NCI-H2171 (cell line): ENCODE data around the gene MRPS14.
"Not testable (repeated sequence)": the region's sequence is repeated elsewhere in the genome, so short reads cannot be mapped to it uniquely, and the experiment has no call there.

Experiments
- DNase-seq: peaks from one replicate; lab custom pipeline; 2025; lab: John Stamatoyannopoulos, UW

Gene MRPS14

DNA sequence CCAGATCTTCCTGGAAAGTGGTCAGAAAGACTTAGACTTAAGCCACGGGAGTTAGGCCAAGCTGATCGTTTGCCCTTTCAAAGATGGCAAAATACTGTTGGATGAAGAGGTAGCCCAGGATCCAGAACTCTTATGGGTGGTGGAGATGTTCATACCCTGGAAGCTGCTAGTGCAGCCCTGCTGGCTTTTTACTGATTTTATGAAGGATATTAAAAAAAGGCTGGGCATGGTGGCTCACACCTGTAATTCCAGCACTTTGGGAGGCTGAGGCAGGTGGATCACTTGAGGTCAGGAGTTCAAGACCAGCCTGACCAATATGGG lies 657 bp upstream of the MRPS14 start:
- not testable (repeated sequence) for DNase-seq

DNA sequence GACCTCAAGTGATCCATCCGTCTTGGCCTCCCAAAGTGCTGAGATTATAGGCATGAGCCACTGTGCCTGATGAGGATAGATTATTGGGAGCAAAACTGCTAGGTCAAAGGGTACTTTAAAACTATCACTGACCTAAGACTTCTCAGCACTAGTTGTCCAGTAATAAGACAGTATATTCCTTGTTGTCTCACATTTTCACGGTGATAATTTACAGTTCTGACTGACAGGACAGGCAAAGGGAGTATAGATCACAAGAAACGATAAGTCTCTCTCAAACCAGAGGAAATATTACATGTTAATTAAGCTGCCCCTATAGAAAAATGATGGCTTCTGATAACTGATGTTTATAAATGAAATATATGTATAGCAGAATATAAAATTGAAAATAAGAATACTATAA lies 3.7 kb downstream of the MRPS14 start:
- DNase-seq = no peak

DNA sequence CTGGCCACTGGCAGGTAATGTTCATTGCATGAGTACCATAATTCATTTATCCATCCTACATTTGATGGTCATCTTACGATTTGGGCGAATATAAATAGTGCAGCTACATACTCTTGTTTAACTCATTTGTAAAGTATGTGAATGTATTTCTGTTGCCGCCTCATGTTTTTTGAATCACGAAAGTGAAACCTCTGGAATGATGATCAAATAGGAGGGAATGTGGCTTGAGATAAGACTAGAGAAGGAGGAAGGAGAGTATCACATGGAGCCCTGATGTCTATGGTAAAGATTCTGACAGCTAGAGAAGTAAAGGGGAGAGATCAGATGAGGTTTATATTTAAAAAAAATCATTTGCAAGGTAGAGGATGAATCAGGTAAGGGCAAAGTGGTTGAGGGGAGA lies 8.0 kb downstream of the MRPS14 start:
- DNase-seq = no peak

DNA sequence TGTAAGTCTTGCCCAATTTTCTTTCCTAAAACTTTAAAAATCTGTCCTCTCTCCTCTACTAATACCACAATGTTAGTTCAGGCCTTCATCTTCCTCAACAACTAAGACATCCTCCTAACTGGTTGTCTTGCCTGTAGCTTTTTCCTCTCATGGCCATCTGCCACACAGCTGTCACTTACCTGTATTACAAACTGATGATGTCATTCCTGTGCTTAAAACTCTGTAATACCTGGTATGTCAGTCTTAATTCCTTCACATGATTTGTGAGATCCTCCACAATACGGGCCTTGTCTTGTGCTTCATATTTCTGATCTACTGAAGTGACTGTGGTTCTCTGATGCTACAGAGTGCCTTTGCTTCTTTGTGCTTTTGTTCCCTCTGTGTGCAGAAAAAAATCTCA lies 9.8 kb downstream of the MRPS14 start:
- no peak for DNase-seq

DNA sequence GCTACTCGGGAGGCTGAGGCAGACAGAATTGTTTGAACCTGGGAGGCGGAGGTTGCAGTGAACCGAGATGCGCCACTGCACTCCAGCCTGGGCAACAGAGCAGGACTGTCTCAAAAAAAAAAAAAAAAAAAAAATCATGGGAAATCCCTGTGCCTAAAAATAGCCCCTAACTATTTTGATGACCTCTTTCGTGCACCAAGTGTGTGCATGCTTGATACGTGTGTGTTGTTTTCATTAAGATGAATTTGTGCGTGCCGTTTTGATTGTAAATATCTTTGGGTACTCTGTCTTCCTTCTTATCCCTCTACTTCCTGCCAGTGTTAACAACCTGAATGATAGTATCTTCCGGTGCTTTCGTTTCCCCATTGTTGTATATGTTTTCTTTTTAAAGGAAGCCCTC lies 13.7 kb downstream of the MRPS14 start:
- DNase-seq = no peak

DNA sequence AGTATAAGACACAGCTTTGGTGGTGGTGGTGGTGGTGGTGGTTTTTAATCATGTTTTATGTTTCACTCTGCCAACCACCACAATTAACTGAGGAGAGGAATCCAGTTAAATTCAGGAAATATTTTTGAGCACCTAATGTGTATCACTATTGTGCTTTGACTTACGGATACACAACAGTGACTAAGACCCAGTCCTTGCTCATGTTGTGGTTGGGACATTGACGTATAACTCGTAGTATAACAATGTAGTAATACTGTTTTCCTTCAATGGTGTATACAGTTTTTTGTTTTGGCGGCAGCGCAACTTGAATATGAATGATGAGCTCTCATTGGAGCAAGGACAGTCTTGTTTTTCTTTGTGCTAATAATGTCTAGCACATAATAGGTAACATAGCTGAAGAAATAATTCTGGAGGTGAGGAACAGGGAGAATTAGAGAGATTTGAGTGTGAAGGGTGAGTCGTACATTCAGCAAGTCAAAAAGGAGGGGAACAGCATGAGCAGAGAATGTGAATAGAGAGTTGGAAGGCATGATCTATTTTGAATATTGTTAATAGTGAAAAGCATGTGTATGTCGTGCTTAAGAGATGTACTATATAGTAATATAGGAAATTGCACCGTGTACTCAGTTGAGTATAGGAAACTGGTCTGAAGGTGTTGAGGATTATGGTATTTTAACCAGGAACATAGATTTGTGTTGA lies 18.0 kb downstream of the MRPS14 start:
- no peak for DNase-seq

DNA sequence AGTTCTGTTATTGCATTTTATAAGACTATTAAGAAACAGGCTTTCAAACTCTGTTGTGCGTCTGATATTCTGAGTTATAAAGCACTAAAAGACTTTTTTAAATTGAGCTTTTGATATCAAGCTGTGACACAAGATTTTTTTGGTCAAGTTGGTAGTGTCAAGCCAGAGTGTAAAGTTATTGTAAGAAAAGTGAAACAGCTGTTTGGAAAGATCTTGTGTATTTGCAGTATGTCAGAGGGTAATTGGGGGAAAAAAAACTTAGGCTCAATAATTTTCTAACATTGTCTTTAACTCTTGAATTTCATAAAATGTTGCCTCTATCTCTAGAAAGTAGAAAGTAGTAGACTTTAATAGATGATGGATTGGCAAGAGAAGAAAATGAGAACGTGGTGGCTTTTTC lies 19.7 kb downstream of the MRPS14 start:
- DNase-seq = no peak

DNA sequence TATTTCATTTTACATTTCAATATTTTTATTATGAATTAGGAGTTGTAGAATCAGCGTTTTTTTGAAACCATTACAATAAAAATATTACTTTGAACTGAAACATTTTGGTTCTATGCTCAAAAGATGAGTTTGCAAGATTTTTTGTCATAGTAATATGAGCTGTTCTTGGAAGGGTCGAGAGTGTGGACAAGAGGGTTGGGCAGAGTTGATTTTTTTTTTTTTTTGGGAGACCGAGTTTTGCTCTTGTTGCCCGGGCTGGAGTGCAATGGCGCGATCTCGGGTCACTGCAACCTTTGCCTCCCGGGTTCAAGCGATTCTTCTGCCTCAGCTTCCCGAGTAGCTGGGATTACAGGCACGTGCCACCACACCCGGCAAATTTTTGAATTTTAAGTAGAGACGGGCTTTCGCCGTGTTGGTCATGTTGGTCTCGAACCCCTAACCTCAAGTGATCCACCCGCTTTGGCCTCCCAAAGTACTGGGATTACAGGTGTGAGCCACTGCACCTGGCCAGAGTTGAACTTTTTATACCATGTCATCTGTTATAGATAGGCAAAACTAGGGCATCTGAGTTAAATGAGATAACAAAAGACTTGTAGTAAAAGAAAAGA lies 20.2 kb downstream of the MRPS14 start:
- DNase-seq = no peak

DNA sequence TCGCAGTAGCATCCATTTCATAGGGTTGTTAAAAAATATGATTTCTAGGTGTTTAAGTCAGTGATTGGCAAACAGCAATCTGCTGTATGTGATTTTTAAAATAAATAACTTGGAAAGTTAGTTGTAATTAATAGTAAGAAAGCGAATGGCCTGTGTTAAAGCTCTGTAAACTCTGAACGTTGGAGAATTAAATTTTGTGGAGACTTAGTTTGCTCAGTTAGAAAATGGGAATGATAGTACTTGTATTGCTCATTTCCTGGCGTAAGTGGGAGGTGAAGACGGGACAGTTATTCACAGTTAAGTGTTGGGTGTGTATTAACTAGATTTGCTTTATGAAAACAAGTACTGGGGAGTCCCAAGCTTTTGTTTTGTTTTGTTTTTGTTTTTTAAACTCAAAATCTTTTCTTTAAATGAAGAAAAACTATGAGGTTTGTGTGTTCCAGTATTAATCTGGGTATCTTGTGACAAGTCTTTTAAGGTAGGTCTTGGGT lies 22.5 kb downstream of the MRPS14 start:
- no peak for DNase-seq

DNA sequence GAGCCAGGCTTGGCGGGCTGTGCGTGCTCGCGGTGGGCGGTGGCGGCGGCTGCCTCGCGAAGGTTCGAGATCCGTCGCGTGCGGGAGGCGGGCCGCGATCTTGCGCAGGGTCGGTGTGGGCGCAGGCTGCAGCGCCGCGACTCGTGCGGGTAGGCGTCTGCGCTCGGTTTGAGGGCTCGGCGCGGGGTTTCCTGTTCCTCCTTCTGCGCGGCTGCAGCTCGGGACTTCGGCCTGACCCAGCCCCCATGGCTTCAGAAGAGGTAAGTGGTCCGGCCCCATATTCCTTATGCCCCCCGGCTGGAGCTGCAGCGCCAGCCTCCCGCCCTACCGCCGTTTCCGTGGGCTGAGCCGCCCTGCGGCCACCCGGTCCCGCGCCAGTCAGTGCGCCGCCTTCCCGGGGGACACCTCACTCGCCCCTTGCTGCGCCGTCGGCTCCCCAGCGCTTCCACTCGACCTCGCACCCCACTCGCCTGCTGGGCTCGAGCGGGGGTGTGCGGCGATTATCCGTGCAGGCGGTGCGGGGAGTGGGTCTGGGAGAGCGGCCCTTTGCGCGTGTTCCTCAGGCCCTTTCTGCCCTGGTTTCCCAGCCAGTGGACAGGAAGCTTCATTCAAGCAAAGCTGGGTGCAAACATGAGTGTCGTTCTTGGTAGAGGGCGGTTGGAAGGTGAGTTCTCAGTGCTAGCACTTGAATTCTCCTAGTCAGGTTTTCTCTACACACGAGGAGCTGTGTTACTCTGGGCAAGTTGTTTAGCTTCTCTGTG lies 23.1 kb downstream of the MRPS14 start, which contains the start of gene CACYBP:
Gene CACYBP, plus strand, starts transcription at position 12 of the 761 bp plus-strand sequence. Its CDS starts 234 bp downstream, at position 246.
- peak; percentile 32 for DNase-seq

DNA sequence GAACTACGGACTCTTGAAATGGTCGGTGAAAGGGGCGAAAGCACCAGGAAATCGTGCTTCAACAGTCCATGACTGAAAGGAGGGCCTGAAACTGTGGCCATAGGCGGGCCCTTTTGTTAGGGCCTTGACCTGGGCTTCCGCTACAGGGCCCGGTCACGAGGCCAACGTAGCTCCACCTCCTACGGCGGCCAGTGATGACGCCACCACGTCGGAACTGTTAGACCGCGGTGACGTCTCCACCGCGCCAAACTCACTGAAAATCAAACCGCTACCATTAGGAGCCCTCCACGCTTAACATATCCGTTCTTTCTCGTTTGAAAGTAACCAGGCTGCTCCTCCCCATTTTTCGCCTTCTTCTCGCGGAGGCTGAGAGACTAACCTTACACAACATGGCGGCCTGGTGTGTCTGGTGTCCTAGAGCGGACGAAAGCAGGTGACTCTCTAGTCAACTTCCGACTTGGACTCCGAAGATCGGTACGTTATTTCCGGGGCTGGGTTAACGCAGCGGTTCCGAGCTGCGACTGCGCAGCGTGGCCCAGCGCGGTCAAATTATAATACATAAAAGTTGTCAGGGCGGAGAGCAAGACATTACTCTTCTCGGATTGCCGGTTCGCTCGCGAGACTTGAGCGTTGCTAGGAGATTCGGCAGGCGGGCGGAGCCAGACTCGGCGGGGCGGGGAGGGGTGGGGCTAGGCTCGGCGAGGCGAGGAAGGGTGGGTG lies 23.8 kb downstream of the MRPS14 start:
- DNase-seq = peak; percentile 96

DNA sequence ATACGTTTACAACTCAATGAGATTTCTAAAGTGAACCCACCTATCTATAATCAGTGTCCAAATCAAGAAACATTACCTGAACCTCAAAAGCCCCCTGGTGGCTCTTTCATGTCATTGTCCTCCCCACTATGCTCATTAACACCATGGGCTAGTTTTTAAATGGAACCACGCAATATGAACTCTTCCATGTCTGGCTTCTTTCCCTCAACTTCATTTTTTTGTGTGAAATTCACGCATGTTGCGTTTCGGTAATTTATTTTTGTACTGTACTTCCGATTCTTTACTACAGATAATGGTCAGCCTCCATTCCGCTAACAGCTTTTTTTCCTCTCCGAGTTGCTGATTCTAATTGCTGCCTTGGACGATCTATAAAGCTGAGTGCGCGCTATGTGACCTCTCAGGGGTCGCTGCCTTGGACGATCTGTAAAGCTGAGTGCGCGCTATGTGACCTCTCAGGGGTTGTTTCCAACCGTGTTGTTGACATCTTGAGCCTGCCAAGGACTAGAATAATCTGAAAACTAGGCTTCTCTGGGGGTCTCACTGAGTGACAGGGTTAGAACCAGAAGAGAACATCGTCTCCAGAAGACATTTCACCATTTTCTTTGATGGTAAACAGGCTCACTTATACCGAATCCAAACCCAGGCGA lies 24.5 kb downstream of the MRPS14 start:
- DNase-seq = peak; percentile 55

DNA sequence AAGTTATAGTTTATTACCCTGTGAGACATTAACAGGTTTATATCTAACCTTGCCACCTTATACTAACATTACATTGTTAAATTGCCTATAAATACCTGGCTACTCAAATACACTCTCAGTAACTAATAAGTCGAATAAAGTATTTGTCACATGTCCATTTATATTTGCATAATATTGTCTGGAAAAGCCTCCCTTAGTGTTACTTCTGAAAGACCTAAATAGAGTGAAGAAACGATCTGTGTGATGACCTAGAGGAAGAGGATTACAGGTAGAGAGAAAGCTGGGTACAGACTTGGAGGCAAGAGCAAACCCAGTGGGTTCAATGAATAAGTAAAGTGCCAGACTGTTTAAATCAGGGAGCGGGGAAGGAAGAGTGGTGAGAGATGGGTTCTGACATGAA lies 26.2 kb downstream of the MRPS14 start:
- DNase-seq = no peak

DNA sequence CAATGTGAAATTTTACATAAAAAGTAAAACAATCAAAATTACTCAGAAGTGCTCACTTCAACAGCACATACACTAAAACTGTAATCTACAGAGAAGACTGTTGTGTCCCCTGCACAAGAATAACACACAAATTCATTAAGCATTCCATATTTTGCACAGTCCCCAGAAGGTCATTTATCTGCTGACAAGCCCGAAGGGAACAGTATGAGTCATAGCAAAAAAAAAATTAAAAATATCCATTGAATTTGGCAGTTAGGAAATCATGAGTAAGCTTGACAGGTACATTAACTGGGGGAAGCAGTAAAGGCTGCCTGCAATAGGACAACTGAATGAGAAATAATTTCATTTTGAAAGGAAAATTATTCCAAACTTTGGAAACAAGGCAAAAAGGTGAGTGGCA lies 26.7 kb downstream of the MRPS14 start:
- no peak for DNase-seq

DNA sequence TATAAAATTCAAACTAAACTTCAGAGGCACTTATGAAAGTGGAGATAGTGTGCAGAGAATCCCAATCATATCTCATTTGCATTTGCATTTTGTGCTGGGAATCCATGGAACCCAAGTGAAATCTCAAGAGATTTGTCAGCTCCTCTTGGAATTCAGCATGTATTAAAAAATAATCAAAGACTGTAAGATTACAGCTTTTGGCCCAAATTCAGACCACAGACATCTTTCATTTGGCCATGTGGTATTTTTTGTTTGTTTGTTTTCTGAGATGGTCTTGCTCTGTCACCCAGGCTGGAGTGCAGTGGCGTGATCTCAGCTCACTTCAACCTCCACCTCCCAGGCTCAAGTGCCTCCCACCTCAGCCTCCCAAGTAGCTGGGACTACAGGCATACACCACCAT lies 27.3 kb downstream of the MRPS14 start:
- DNase-seq = no peak

DNA sequence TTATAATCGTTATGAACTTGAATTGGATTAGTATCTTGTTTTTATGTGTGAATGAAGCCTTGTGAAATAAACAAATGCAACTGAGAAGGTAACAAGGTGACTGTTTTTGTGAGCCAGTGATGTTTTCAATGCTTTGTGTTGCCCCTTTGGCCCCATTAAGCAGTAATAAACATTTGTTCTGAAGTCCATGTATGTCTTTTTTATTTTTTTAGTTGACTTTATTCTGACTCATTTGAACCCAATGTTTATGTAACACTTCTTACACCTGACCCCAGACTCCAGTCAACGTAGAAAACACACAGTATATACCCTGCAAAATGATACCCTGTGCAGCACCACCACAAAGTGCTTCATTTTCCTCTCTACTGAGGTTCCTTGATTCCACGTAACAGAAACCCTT lies 28.1 kb downstream of the MRPS14 start:
- no peak for DNase-seq

DNA sequence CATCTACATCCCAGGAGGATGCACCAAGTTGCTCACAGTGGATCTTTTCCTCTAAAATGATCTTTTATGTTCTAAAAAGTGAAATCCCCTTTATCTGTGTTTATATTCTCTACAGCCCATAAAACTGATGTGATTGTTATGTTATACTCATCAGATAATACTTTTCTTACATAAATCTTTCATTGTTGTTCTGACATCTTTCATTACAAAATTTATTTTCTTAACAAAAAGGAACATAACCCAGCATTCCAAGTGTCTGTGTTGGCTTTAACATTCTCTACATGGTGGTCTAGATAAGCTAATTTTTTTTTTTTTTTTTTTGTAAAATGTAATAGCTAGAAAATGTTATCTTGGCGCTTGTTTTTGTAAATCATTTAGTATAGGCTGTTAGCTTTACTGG lies 31.8 kb downstream of the MRPS14 start:
- no peak for DNase-seq

DNA sequence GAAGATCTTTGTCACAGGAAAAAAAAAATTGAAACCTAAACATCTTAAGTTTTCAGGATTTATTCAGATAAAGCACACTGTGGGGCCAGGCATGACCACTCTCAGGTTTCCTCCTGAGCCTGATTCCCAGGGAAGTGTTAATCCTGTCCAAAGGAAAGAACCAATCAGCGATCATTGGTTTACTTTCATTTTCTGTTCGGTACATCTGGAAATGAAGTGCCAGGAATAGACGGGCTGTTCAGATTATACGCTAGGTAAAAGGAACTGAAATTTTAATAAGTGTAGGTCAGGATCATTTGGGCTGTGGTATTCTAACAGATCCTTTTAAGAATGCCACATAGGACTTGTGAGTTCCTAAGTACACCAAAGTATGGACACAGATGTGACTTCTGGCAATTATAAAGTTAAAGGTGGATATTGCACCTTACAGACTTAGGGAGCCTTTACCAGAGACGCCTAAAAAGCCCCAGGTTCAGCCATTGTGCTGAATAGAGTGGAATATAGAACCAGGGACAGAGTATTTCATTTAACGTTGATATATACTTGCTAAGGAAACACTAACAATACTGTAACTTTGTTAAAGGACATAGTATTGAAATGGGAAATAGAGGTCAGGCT lies 32.7 kb downstream of the MRPS14 start:
- no peak for DNase-seq

DNA sequence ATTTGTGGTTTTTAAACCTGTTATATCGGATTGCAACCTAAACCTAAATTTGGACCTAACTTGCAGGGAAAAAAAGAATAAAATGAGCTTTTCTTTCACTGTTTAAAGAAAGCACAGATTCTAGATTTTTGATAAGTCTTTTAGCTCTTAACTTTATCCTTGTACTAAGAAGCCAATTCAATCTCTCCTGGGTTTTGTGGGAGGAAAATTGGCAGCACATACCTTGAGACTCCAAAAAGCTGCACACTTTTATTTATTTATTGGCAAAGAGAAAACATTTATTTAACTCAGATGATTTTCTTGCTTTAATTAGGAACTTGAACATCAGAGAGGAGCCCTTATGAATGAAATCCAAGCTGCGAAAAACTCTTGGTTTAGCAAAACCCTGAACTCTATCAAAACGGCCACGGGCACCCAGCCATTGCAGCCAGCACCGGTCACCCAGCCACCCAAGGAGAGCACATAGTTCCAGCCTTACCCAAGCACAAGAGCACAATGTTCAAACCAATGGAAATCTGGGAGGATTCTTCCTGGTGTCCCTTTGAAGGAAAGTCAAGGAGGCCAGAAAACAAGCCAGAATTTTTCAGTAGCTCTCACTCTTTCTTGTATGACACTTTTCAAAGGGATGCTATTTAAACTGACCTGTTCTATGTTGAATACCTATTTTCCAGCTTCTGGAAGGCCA lies 33.5 kb downstream of the MRPS14 start:
- no peak for DNase-seq

DNA sequence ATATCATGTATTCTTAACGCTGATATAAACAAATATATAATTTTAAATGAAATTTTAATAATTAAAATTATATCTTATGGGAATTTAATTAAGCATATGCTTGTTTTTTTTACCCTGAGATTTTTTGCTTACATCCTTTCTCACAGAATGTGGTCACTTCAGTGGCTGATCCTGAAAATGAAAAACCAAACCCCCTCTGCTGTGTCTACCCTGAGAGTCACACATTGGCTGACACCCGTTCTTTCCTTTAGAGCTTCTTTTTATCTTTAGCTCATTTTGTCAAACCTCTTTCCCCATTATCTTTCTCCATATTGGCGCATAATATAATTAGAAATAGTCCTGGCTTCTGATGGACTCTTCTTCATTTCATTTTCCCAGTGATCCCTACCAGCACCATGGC lies 34.2 kb downstream of the MRPS14 start:
- no peak for DNase-seq

DNA sequence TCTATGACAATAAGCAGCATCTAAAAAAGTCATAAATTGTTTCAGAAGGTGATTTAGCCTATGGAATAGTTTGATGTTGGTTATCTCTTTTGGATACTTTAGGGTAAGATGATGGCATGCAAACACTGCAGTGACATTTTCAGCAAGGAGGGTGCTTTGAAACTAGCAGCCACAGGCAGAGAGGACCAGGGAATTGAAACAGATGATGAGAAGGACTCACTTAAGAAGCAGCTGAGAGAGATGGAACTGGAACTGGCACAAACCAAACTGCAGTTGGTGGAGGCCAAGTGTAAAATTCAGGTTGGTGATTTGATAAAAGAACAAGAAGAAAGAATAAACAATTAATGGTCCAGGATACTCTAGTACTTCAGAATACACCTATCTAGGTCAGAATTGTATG lies 34.7 kb downstream of the MRPS14 start:
- DNase-seq = no peak
